MM.1S (cell line): ENCODE data around the gene AFAP1.

ENCODE experiments used
- EZH2 ChIP-seq: fragments of 300-600 bp; sonication (generic); optimal IDR thresholded peaks from 2 replicates; pipeline ENCODE3; 2017; ENCODE audit warnings: low read depth, mild to moderate bottlenecking, antibody characterized with exemption, low read length, mixed read lengths
- EZH2phosphoT487 ChIP-seq: fragments of 300-600 bp; sonication (generic); IDR thresholded peaks from 2 replicates; pipeline ENCODE4 v1.6.1; 2018; ENCODE audit warnings: antibody characterized with exemption, low read length
- TF ChIP-seq, protein P1 (sequence below): fragments of 300-600 bp; sonication (generic); IDR thresholded peaks from 2 replicates; pipeline ENCODE4 v1.5.1; 2016; ENCODE audit warnings: antibody characterized with exemption, low read length, mixed read lengths

DNA sequence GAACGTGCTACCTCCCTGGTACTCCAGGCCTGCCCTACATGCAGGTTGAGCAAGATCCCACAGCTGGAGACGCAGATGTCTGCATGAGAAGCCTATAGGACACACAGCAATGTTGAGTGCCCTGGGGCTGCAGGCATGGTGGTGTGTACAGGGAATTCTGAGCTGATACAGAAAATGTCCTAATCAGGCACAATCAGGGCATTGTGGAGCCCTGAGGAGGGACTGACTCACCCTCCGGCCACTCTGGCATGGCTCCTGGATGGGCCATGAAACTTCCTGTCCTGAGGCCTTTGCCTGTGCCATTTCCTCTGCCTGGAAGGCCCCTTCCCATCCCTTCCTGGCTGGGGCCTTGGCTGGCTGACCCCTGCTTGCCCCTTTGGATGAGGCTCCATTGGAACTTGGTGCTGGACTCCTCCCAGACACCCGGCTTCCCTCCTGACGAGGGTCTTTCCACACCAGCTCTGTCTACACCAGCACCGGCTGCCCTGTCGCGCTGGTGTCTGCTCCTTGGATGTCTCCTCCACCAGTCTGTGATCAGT lies 16.7 kb upstream of the AFAP1 start:
- TF ChIP-seq, protein P1, sequence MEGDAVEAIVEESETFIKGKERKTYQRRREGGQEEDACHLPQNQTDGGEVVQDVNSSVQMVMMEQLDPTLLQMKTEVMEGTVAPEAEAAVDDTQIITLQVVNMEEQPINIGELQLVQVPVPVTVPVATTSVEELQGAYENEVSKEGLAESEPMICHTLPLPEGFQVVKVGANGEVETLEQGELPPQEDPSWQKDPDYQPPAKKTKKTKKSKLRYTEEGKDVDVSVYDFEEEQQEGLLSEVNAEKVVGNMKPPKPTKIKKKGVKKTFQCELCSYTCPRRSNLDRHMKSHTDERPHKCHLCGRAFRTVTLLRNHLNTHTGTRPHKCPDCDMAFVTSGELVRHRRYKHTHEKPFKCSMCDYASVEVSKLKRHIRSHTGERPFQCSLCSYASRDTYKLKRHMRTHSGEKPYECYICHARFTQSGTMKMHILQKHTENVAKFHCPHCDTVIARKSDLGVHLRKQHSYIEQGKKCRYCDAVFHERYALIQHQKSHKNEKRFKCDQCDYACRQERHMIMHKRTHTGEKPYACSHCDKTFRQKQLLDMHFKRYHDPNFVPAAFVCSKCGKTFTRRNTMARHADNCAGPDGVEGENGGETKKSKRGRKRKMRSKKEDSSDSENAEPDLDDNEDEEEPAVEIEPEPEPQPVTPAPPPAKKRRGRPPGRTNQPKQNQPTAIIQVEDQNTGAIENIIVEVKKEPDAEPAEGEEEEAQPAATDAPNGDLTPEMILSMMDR = no peak
- TF ChIP-seq EZH2 (no peak), EZH2phosphoT487 (no peak)
